ENCODE results near the gene CEMIP. TPM values are rescaled to one million over a fixed set of nuclear protein-coding genes. Genes with fewer than 3 reads are reported as not detected.
"Not testable (repeated sequence)": the region's sequence is repeated elsewhere in the genome, so short reads cannot be mapped to it uniquely, and the experiment has no call there.

CEMIP gene
- total RNA-seq, 1 experiment from 2014 or later: 0.61 TPM

- Histone ChIP-seq H3K79me2 (ENCODE audit: low read depth) (peaks cover 11% of the 10 kb centered on the region; the same call in 1 of the 2 replicates), H3K36me3 (ENCODE audit: low read depth) (peaks cover 29% of the 10 kb centered on the region), H3K27me3 (ENCODE audit: insufficient read depth, low read depth) (no peaks in the 10 kb centered on the region), H4K20me1 (ENCODE audit: insufficient read depth) (peaks cover 5% of the 10 kb centered on the region; the same call in 1 of the 2 replicates), H3K9me2 (ENCODE audit: insufficient read depth) (no peaks in the 10 kb centered on the region), H3K4me1 (replicated peaks; ENCODE audit: insufficient read depth) (no peaks in the 10 kb centered on the region), H2AFZ (no peak overlapping the region), H3K4me2 (no peak overlapping the region), H3K27ac (no peak overlapping the region), H3K4me3 (no peak overlapping the region), H3K9me3 (ENCODE audit: insufficient read depth, low read depth) (no peaks in the 10 kb centered on the region), H3F3A (ENCODE audit: insufficient read depth, low read depth) (peaks cover 13% of the 10 kb centered on the region; the same call in 1 of the 2 replicates)
- TF ChIP-seq EZH2 (IDR thresholded peaks at IDR 0.05; ENCODE audit: low read depth) (no peak), CTCF (conservative IDR thresholded peaks at IDR 0.05) (no peak)
- CTCF ChIA-PET: no interaction called here
- intact Hi-C loops (cut with micrococcal nuclease; ENCODE audit: unreplicated experiment): loop anchor here (5.0 kb wide), 1 partner anchor 61 kb away; the partner anchor contains the start of gene ABHD17C
- DNase-seq: no peak
- POLR2A ChIA-PET (ENCODE audit: unreplicated experiment): no interaction called here
- no TSS peak for BruUV-seq (replicated peaks)
These were observed 20.9 kb upstream of the CEMIP start for GRCh38 chr15:80758130-80758745.

- Histone ChIP-seq H2AFZ (no peak overlapping the region), H4K20me1 (ENCODE audit: insufficient read depth) (no peaks in the 10 kb centered on the region), H3K9me3 (ENCODE audit: insufficient read depth, low read depth) (no peaks in the 10 kb centered on the region), H3K27ac (no peak overlapping the region), H3K4me3 (no peak overlapping the region), H3K4me2 (no peak overlapping the region), H3K27me3 (ENCODE audit: insufficient read depth, low read depth) (no peaks in the 10 kb centered on the region), H3K36me3 (ENCODE audit: low read depth) (0 out of 2 replicates have a peak, but pooled peaks cover 3% of the 10 kb centered on the region), H3K4me1 (replicated peaks; ENCODE audit: insufficient read depth) (no peaks in the 10 kb centered on the region), H3K9me2 (ENCODE audit: insufficient read depth) (no peaks in the 10 kb centered on the region), H3F3A (ENCODE audit: insufficient read depth, low read depth) (0 out of 2 replicates have a peak, but pooled peaks cover 9% of the 10 kb centered on the region), H3K79me2 (ENCODE audit: low read depth) (peaks cover 5% of the 10 kb centered on the region; the same call in 1 of the 2 replicates)
- intact Hi-C loops (cut with micrococcal nuclease; ENCODE audit: unreplicated experiment): no loop called here
- DNase-seq: no peak
- ChIA-PET POLR2A (ENCODE audit: unreplicated experiment) (interaction anchor here (0.6 to 0.7 kb wide), 2 partner anchors 21 to 288 kb away, joined by 12 to 19 read pairs; no protein-coding TSS in a partner anchor), CTCF (interaction anchor here (0.6 kb wide), 1 partner anchor 179 kb away, joined by 3 read pairs; no protein-coding TSS in a partner anchor)
- no TSS peak for BruUV-seq (replicated peaks)
- TF ChIP-seq EZH2 (IDR thresholded peaks at IDR 0.05; ENCODE audit: low read depth) (no peak), CTCF (conservative IDR thresholded peaks at IDR 0.05) (no peak)
These were observed 18.2 kb upstream of the CEMIP start for GRCh38 chr15:80760960-80761359.

- no peaks in the 10 kb centered on the region for H3K27me3 ChIP-seq (ENCODE audit: insufficient read depth, low read depth)
- H3F3A ChIP-seq (ENCODE audit: insufficient read depth, low read depth): 0 out of 2 replicates have a peak, but pooled peaks cover 9% of the 10 kb centered on the region
These were observed 17.4 kb upstream of the CEMIP start for GRCh38 chr15:80761754-80762153.

GRCh38 chr15:80763235-80763634, 15.9 kb upstream of the CEMIP start:
- BruUV-seq (replicated peaks); DNase-seq; H3K27me3 ChIP-seq (ENCODE audit: insufficient read depth, low read depth); H3K27ac ChIP-seq; H3K9me3 ChIP-seq (ENCODE audit: insufficient read depth, low read depth); H3K9me2 ChIP-seq (ENCODE audit: insufficient read depth); POLR2A ChIA-PET (ENCODE audit: unreplicated experiment); H3K36me3 ChIP-seq (ENCODE audit: low read depth); H3K4me2 ChIP-seq; H3K79me2 ChIP-seq (ENCODE audit: low read depth); CTCF ChIA-PET; intact Hi-C loops (cut with micrococcal nuclease; ENCODE audit: unreplicated experiment); H2AFZ ChIP-seq; H3K4me3 ChIP-seq; H3K4me1 ChIP-seq (replicated peaks; ENCODE audit: insufficient read depth); H4K20me1 ChIP-seq (ENCODE audit: insufficient read depth); H3F3A ChIP-seq (ENCODE audit: insufficient read depth, low read depth): not testable (repeated sequence)

More at GRCh38 chr15:80761754-80762153, 17.4 kb upstream of the CEMIP start:
- H3K27ac ChIP-seq: no peak overlapping the region
- H4K20me1 ChIP-seq (ENCODE audit: insufficient read depth): no peaks in the 10 kb centered on the region
- no peak overlapping the region for H3K4me3 ChIP-seq
- no peak overlapping the region for H2AFZ ChIP-seq
- 0 out of 2 replicates have a peak, but pooled peaks cover 3% of the 10 kb centered on the region for H3K36me3 ChIP-seq (ENCODE audit: low read depth)
- ChIA-PET POLR2A (ENCODE audit: unreplicated experiment) (no interaction called here), CTCF (no interaction called here)
- H3K79me2 ChIP-seq (ENCODE audit: low read depth): no peaks in the 10 kb centered on the region
- BruUV-seq (replicated peaks): no TSS peak
- no peak overlapping the region for H3K4me2 ChIP-seq
- H3K4me1 ChIP-seq (replicated peaks; ENCODE audit: insufficient read depth): no peaks in the 10 kb centered on the region
- H3K9me2 ChIP-seq (ENCODE audit: insufficient read depth): no peaks in the 10 kb centered on the region
- no peak for DNase-seq
- intact Hi-C loops (cut with micrococcal nuclease; ENCODE audit: unreplicated experiment): no loop called here
- no peak for TF ChIP-seq EZH2 (IDR thresholded peaks at IDR 0.05; ENCODE audit: low read depth)
- no peak for TF ChIP-seq CTCF (conservative IDR thresholded peaks at IDR 0.05)
- H3K9me3 ChIP-seq (ENCODE audit: insufficient read depth, low read depth): no peaks in the 10 kb centered on the region
